Stimulated activated CD8-positive, alpha-beta memory T cell treated with anti-CD3 and anti-CD28 coated beads, Interleukin-2, amount 100 ng/mL, for 1 hour (primary cell): ENCODE results near the gene KCNH2.

Experiments
- DNase-seq, 2 donors: peaks; one replicate each; pipeline ENCODE4 v3.0.0-alpha.2; 2020; ENCODE audit warnings: low read depth in 2 of 2

KCNH2 gene

DNA sequence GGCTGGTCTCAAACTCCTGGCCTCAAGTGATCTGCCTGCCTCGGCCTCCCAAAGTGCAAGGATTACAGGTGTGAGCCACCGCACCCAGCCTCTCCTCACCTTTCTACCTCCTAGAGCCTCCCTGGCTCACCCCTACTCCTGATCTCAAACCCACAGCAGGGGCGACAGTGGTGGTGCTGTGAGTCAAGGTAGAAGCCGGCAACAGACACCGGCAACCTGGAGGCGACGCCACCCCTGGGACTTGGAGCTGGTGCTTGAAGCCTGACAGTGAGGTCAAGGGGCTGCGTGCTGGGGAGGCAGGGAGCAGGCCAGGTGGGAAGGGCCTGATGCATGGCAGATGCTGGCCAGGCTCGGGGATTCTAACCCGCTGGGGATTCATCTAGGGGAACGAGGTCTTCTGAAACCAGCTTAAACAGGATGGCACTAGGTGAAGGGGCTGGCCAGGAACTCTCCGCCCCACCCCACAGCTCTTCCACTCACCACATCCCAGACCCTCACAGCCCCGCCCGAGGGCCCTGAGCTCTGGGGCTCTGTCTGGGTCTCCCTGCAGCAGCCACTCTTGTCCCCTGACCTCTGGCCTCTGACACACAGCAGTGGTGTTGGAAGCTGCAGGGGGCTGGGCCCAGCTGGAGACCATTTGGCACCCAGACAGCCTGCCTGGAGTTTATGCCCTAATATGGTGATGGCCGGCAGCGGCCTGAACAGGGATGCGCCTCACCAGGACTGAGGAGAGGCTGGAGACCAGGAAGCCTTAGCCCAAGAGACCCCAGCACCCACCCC, 16.4 kb downstream of the KCNH2 start:
- DNase-seq = no peak

DNA sequence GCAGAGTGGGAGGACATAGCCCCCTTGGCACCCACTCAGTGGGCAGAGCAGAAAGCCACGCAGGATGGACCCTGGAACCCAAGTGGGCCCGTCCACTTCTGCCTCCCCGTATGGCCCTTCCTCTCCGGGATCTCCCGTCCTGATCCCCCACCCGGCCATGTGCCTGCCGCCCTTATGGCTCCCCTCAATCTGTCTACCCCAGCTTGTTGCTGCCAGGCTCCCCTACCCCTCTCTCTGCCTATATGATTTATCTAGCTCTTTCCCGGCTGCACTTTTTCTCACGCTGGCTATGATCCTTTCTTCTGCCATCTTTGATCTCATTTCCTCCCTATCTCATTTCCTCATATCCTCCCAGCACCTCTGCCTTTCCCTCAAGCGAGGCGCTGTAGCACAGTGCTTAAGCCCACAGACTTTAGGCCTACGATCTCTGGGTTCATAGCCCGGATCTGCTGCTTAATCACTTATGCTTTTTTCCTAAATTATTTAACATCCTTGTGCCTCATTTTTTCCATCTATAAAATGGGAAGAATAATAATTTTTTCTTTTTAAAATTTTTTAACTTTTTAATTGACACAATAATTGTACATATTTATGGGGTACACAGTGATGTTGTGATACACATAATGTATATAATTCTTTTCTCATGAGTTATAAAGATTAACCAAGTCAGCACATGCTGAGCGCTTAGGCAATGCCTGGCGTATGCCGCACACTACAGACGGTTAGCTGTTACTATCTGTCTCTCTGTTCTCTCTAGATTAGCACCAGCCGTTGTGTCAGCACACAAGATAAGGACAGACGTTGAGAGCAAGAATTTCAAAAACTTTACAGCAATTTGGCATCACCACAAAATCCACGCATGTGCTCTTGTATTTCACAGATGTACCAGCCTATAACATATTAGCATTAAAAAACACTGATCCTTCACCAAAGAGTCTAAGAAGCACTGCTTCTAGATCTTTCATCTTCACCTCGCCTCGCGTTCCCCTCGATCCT, 18.1 kb downstream of the KCNH2 start:
- DNase-seq = no peak

DNA sequence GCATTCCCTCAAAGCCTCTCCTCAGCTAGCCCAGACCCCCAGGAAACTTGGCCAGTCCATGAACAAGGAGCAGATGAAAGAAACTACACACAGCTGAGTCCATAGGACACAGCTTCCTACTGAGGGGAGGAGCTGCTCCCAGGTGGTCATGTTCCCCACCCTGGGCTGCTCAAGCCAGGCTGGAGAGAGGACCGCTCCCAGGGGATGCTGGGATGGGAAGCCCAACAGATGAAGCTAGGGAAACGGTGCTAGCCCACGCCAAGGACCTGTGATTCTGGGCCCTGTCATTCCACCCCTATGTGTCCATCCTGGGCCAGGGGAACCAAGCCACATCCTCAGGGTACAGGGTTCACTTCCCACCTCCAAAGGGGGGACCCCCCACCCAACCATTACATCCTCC, 19.0 kb downstream of the KCNH2 start:
- DNase-seq = no peak

DNA sequence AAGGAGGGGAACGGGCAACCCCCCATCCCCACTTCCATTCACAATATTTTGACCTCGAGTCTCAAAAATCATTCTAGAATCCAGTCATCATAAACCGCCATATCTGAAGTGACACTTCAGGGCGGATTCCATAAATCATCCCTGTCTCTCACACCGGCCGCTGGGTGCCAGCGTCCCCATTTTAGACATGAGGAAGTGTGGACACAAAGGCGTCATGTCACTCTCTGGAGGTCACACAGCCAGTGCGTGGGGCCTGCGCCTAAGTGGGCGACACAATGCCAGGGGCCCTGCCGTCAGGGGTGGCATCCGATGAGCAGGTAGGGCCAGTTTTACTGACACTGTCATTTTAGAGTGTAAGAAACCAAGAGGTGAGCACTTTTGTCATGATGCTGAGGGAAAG, 19.5 kb downstream of the KCNH2 start:
- DNase-seq = no peak

DNA sequence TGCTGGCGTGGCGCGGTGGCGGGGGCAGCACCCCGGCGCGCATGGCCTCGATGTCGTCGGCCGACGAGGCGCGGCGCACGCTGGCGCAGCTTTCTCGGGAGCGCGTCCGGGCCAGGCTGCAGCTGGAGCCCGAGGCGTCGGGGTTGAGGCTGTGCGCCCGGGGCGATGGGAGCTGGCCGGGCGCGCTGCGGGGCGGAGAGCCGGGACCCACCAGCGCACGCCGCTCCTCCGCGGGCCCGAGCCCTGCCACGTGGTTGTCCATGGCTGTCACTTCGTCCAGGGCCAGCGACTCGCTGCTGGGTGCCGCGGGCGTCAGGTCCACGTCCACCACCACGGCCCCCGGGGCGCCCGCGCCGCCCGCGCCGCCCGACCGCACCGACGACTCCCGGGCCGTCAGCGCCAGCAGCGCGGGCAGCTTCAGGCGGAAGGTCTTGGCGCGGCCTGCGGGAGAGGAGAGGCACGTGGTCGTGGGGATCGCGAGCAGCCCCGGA, 20.0 kb downstream of the KCNH2 start:
- no peak for DNase-seq

DNA sequence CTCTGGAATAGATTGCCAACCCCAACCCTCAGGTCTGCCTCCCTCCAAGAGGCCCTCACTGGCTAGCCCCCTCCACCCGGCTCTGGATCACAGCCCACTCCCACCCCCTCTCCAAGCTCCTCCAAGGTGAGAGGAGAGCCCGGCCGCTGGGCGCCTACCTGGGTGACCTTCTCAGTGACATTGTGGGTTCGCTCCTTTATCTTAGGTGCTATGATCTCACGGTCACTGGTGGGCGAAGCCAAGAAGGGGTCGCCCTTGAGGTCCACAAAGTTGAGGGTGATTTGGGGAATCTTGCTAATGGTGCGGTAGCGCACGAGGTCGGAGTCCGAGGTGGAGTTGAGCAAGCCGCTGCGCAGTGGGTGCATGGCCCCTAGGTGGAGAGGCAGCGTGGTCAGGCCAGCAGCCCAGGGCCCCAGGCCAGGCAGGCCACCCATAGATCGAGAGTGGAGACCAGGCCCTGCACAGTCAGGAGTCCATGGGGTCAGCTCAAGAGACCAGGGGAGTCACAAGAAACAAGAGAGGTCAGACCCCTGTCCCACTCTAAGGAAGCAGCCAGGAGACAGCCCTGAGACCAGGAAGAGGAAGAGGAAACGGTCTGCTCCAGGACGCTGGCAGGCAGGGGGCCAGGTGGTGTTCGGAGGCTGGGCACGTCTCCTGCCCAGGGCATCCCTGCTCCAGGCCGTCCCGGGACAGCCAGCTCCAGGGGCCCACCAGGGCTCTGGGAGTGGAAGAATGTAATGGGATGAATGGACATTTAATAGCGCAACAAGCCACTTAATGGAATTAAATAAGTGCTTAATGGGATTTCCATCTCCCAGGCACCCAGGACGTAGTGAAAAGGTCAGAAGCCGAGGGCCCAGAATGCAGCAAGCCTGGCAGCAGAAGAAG, 20.7 kb downstream of the KCNH2 start:
- DNase-seq = no peak

DNA sequence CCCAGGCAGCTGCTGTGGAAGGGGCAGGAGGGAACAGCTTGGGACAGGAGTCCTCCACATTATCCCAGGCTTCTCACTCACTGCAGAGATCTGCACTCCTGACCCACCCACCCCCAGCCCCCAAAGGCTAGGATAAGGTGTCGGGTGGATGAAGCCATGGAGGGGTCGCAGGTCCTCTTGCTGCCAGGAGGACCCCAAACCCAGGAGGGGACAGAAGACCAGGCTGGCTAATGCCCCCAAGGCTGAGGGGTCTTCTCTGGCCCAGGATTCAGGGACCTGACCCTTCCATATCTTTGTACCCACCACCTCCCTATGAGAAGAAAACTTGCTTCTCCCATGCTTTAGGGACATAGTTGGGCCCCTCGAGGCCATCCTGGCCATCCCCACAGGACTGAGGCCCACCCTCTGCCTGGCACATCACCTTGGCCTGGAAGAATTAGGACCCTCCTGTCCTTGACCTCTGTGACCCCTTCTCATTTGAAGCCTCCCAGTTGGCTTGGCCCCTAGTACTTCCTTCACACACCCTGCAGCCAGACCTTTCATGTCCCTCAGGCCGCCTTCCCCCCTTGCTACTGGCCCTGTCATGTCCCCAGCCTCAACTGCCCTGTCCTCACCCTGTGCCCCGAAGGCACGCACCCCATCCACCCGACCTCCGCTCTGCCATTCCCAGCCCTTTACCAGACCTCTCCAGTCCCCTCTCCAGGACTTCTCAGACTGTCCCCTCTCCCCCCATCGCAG, 21.6 kb downstream of the KCNH2 start:
- DNase-seq = no peak

DNA sequence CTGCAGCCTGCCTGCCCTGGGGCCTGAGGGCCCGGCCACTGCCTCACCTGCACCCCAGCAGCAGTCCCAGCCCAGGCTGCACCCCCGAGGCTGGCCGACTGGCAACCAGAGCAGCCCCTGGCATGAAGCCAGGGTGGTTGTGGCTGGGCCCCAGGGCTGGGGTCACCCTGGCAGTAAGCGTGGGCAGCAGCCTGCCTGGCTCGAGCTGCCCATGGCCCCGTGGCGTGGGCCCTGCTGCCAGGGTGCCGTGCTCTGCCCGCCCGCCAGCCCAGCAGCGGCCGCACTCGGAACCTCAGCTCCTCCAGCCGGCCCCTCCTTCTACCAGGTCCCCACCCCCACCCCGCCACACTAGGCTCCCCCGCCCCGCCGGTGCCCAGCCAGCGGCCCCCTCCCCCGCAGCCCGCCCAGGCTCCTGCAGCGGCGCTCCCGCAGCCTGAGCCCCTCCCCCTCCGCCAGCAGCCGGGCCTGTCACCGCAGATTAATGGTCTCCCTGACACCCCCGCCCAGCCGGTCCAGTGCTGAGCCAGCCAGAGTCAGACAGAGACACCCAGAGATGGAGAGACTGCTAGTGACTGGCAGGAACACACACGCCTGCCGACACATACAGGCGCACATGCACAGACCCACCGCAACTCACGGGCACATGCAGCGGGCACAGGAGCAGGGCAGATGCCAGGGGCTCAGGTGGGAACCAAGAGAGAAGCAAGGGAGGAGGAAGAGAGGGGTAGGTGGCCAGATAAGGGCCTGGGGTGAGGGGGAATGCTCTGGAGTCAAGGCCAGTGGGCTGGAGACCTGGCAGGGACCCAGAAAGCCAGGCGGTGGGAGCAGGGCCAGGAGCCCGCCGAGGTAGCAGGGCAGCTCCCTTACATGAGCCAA, 22.4 kb downstream of the KCNH2 start:
- DNase-seq = no peak

DNA sequence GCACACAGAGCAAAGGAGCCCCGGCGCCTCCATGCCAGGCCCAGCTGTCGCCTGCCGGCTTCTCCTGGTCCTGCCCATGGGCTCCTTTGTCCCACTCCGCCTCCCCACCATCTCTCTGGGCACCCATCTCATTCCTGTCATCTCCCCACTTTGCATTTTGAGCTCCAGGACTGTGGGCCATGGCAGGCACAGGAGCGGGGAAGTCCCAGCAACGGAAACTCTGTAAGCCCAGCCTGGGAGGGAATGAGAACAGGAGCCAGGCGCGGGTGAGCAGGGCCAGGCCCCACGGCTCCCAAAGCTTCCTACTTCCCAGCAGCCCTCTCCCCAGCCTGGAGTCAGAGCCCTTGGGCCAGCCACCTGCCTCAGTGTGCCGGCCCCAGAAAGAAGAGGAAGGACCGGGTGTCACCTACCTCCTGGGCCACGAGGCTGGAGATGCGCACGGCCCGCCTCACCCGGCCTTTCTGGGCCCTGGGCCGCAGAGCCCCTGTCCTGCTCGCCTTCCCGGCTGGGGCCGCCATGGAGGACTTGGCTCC, 23.1 kb downstream of the KCNH2 start:
- DNase-seq = no peak

DNA sequence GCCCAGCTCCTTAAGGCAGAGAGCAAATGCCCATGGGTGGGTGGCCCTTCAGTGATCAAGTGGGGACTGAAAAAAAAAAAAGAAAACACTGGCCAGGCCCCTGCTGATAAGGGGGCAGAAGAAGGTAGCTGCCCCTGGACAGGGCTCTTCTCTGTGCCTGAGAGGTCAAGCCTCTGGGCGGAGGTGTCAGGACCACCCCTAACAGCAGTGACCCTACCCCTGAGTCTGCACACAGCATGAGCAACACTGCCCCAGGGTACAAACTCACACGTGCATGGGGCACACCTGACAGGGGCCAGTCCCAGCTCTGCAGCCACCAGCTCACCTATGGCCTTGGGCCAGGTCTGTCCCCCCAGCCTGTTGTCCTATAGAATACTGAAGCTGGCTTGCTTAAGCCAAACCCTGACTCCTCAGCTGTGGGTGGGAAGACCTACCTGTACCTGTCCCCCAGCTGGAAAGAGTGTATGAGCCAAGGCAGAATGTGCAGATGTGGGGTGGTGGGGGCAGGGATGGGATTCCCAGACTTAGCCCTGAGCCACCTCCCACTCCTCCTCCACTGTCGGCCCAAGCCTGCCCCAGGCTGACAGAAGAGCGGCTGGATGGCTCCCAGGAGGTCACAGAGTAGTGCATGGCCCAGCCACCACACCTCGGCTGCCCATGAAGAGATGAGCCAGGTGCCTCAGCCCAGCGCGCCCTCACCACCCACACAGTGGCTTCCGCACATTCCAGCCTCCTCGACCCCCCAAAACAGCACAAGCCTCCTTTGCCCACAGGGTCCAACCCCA, 23.7 kb downstream of the KCNH2 start:
- DNase-seq = no peak

DNA sequence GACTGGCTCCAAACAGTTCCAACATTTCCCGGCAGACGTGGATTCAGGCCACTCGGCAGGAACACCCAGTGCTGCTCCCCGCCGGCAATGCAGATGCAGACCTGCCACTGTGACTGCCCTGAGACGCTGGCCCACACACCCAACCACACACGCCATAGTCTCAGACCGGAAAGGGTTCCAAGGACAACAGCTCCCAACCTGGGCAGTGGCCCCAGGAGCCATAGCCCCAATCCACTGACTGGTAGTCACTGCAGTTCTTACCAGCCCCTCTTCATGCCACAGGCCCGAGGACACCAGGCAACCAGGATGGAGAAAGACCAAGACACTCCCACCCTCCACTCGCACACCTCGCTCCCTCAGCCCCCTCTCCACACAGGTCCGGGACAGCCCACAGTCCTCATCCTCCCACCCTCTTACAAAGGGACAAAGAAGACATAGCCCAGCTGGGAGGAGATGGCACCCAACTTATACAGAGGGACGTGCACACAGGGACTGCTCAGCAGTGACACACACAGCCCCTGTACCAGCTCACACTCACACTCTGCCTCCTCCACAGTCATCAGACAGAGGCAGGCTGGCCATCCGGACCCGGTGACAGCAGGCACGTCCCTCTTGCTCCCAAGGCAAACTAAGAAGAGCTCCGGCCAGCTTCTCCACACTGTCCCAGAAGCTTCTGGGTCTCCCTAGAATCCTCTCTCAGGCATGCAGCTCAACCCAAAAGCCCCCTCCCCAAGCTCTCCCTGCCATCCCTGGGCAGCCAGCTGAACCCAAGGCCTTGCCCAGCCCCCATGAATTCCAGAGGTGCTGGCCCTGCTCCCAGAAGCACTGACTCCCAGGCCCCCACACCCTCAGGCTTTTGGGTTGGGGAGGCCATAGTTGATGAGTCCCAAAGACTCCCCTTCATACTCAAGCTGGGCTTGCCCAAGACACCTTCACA, 24.8 kb downstream of the KCNH2 start:
- DNase-seq = no peak

DNA sequence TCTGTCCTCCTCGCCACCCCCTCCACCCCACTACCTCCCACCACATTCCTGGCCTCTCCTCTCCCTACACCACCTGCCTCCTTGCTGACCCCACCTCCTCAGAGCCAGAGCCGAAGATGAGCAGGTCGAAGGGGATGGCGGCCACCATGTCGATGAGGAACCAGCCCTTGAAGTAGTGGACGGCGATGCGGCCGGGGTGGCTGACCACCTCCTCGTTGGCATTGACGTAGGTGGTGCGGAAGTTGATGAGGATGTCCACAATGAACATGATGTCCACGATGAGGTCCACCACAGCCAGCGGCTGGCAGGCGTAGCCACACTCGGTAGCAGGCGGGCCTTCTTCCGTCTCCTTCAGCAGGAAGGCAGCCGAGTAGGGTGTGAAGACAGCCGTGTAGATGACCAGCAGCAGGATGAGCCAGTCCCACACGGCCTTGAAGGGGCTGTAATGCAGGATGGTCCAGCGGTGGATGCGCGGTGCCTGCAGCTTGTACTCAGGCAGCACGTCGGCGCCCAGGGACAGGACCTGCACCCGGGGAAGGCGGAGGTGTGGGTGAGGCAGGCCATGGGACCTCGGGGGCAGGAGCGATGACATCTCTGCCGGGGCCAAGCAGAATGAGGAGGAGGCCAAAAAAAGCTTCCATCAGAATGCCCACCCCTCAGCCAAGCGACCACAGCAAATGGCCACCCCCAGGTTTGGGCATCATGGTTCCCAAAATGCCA, 25.6 kb downstream of the KCNH2 start:
- no peak for DNase-seq

DNA sequence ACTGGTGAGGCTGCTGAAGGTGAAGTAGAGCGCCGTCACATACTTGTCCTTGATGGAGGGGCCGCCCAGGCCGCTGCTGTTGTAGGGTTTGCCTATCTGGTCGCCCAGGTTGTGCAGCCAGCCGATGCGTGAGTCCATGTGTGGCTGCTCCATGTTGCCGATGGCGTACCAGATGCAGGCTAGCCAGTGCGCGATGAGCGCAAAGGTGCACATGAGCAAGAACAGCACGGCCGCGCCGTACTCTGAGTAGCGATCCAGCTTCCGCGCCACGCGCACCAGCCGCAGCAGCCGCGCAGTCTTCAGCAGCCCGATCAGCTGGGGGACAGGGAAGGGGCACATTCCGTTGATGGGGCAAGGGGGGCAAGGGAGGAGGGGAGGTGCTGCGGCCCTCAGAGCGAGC, 26.6 kb downstream of the KCNH2 start:
- no peak for DNase-seq

DNA sequence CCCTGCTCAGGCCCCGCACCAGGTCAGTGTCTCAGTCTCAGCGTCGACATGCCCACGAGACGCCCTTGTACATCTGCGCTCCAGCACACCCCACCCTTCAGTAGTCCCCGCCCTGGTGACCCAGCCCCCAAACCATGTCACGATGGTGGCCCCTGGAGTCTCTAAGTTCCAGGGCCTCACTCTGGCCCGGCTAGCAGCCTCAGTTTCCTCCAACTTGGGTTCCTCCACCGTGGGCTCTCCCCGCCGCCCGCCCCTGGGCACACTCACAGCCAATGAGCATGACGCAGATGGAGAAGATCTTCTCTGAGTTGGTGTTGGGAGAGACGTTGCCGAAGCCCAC, 27.0 kb downstream of the KCNH2 start:
- no peak for DNase-seq

DNA sequence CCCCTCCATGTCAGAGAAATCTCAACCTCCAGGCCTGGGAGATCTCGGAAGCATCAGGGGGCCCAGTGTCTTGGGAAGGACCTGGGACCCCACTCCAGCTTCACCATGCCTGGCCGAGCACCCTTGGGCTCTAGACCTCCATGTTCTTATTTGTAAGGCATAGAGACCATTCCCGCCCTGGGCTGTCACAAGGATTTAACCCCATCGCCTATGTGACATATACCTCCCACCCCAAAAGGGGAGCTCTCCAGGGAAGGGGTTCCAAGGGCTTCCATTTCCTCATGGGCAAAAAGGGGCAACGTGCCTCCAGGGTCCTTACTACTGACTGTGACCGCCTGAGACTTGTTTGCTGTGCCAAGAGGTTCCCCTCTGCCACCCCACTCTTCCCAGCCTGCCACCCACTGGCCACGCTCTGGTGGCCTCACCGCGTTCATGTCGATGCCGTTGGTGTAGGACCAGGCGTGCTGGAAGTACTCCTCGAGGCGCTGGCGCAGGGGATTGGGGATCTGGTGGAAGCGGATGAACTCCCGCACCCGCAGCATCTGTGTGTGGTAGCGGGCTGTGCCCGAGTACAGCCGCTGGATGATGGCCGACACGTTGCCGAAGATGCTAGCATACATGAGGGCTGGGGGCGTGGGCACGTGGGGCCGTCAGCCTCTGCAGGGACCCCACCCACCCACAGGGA, 27.5 kb downstream of the KCNH2 start:
- no peak for DNase-seq

DNA sequence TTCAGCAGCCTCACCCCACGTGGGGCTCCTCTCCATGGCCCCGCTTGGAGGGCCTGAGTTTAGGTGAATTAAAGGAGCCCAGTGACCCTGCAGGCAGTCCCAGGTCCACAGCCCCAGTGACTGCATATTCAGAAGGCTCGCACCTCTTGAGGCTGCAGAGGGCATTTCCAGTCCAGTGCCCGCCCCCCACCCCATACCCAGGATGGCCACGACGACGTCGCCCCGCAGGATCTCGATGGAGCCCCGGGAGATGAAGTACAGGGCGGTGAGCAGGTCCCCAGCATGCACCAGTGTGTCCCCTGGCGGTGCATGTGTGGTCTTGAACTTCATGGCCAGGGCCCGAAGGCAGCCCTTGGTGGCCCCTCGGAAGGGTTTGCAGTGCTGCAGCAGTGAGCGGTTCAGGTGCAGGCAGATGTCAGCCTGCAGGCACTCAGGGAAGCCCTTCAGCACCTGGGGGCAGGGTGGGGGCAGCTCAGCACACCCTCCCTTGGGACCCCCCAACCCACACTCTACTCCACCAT, 28.1 kb downstream of the KCNH2 start:
- DNase-seq = no peak
